GM18861 (cell line): ENCODE data around the gene ABI1.

ENCODE experiments used
- ATAC-seq: cut with Tn5 transposase; IDR thresholded peaks from one replicate; pipeline ENCODE4 v1.9.1; 2021; ENCODE audit not compliant: unreplicated experiment

Gene ABI1

DNA sequence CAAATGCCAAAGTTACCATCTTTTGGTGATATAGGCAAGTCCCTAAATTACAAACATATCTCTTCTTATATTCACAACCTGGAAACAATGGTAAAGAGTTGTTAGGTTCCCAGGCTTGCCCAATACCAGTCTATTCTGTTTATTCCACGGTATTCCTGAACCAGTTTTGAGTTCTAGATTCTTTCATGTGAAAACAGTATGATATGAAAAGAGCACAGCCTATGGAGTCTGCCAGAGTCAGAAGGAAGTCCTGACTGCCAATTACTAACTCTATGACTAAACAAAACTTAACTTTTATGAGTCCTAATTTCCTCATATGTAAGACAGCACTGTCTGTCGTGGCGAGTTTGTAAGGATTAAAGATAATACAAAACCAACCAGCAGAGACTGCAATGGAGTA is 5.6 kb downstream of the ABI1 start:
- no peak for ATAC-seq

DNA sequence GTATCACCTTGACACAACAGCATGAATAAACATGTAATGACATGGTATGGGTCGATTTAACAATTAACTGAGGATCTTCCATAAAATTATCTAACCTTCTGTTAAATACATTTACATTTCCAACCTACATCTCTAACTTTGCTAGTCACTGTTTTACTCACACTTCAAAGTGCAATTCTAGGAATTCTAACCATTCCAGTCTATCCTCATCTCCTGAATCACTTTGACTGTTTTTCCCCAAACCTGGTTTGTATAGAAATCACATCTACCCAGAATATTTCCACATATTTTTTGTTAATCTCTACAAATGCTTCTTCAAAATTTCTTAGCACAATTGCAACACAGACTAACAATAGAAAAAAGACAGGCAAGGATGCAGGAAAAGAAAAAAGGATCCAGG is 6.2 kb downstream of the ABI1 start:
- ATAC-seq: no peak

DNA sequence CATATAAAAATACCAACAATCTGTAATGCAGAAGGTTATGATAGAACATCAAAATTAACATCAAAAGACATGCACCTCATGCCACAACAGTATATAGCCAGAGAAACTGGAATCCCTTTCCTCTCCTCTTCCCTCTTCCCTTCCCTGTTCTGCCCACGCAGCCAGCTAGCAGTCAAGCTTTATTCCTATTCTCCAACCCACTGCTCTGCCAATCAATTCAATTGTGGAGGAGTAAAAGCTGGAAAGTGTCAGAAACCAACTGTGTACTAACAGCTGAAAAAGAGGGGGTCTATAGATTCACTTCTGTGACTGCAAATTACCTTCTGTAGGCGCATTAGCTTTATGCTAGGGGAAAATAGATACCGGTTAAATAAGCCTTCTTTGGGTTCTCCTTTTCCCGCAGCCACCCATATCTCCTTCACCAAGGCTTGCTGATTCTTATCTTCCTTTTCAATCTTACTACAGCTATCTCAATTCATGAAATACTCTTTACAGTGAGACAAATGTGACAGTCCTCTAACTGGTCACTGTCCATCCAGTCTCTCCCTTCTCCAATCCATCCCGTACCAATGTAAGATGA is 16.3 kb downstream of the ABI1 start:
- no peak for ATAC-seq

DNA sequence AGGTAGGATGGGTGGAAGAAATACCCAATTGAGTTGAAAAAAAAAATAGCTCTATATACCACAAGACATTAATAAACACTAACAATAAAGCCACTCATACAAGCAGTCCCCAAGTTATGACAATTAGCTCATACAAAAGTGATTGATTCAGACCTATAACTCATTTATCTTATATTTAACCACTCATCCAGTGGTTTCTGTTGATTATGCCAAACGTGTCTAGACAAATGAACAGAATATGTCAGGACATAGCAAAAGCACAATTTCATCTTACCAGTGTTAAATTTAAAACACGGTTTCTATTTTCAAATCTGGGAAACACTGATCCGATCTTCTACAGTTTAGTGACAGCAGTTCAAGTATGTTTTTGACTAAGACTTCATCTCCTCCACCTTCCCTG is 17.0 kb downstream of the ABI1 start:
- no peak for ATAC-seq

DNA sequence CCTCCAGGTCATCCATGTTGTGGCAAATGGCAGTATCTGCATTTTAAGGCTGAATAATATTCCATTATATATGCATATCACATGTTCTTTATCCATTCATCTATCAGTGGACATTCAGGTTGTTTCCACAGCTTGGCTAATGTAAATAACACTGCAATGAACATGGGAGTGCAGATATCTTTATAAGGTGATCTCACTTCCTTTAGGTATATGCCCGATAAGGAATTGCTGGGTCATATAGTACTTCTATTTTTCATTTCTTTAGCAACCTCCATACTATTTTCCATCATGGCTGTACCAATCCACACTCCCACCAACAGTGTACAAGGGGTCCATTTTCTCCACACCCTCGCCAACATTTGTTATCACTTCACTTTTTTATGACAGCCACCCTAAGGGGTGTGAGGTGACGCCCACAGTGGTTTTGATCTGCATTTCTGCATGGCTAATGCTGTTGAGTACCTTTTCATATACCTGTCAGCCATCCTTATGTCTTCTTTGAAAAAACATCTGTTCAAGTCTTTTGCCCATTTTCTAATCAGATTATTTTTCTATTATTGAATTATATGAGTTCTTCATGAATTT is 18.9 kb downstream of the ABI1 start:
- no peak for ATAC-seq

DNA sequence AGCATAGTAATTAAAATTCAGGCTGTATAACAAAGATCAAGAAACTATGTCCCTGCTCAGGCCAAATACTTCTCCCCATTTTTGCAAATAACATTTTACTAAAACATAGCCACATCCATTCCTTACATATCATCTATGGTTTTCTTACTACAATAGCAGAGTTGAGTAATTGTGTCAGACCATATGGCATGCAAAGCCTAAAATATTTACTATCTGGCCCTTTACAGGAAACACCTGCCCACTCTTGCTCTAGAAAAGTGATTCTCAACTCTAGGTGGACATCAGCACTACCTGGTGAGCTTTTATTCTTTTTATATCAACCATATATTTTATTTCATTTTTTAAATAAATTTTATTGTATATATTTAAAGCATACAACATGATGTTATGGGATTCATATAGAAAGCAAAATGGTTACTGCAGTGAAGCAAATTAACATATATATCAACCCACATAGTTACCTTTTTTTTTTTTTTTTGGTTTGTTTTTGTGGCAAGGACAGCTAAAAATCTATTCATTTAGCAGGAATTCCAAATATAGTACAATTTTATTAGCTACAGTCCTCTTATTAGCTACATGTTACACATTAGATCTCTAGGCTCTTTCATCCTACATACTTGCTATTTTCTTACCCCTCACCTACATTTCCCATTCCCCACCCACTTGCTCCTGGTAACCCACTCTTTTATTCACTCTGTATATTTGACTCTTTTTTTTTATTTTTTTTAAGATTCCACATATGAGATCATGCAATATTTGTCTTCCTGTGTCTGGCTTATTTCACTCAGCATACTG is 19.6 kb downstream of the ABI1 start:
- no peak for ATAC-seq

DNA sequence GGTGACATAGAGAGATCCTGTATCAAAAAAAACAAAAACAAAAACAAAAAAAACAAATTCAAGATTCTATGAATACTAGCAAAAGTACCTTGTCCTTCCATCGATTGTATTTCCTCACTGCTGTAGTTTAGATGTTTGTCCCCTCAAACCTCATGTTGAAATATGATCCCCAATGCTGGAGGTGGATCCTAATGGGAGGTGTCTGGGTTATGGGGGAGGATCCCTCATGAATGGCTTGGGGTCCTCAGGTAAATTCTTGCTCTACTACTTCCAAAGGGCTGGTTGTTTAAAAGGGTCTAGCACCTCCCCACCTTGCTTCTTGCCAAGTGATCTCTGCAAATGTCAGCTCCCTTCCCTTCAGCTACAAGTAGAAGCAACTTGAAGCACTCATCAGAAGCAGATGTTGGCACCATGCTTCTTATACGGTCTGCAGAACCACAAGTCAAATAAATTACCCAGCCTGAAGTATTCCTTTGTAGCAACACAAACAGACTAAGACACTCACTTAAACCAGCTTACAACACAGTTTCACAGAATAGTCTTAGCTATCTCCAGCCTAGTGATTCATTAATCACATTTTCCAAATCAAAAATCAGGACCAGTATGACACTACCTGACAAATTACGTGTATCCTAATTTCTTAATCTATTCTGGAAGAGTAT is 20.7 kb downstream of the ABI1 start:
- no peak for ATAC-seq

DNA sequence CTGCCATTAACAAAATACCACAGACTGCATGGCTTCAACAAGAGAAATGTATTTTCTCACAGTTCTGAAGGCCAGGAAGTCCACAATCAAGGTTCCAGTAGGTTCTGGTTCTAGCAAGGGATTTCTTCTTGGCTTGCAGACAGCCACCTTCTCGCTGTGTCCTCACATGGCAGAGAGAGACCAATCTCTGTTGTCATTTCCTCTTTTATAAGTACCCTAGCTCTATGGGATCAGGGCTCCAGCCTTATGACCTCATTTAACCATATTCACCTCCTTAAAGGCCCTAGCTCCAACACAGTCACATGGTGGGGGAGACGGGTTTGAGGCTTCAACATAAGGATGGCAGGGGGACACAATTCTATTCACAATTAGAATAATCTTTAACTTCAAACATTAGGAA is 23.6 kb downstream of the ABI1 start:
- no peak for ATAC-seq

DNA sequence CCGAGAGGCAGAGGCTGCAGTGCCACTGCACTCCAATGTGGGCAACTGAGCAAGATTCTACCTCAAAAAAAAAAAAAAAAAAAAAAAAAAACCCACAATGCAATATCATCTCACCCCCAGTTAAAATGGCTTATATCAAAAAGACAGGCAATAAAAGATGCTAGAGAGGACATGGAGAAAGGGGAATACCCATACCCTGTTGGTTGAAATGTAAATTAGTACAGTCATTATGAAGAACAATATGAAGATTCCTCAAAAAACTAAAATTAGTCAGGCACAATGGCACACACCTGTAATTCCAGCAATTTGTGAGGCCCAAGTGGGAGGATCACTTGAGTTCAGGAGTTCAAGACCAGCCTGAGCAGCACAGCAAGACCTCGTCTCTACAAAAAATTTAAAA is 25.7 kb downstream of the ABI1 start:
- no peak for ATAC-seq

DNA sequence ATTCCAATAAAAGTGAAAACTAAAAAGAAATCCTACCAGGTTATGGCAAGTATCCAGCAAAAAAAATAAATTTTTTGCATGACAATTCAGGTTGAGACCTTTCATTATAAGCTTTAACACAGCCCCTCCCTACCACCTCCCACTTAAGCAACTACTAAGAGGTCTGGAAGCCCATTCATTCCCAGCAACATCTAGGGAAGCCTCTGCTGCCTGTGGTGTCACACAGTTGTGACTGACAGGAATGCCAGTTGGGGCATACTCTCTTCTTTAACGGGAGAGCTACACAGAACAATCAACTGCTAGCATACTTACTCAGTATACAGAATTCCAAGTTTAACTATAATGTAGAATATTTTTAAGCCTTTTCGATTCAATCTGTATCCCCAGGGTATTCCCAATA is 27.8 kb downstream of the ABI1 start:
- no peak for ATAC-seq

DNA sequence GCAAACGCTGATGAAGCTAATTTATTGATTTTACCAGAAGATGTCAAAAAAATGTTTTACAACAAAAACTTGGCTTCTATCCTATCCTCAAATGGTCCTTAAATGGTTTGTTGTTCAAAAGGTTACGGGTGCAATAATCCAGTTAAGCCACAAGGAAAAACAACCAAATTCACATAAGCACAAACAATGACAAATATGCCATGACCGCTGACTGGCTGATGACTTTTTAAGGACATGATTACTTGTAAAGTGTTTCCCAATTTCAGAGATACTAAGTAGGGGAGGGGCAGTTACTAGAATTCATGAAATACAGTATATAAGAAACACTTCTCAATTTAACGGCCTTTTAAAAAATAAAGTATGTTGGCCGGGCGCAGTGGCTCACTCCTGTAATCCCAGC is 28.8 kb downstream of the ABI1 start:
- no peak for ATAC-seq

DNA sequence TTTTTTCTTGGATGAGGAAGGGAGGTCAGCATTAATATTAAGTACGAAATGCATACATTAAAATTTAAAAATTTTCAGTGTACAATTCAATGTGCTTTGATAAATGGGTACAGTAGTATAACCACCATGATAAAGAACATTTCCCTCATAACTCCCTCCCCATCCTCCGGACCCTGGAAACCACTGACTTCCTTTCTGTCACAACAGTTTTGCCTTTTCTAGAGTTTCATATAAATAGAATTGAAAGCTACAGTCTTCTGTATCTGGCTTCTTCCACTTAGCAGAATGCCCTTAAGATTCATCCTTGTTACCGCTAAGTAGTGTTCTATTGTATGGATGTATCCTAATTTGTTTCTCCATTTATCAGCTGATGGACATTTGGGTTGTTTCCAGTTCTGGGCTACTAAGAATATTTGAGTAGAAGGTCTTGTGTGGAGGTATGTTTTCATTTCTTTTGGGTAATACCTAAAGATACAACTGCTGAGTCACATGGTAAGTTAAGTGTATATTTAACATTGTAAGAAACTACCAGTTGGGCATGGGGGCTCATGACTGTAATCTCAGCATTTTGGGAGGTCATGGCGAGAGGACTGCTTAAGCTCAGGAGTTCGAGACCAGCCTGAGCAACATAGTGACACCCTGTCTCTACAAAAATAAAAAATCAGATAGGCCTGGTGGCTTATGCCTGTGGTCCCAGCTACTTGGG is 30.8 kb downstream of the ABI1 start:
- ATAC-seq: no peak

DNA sequence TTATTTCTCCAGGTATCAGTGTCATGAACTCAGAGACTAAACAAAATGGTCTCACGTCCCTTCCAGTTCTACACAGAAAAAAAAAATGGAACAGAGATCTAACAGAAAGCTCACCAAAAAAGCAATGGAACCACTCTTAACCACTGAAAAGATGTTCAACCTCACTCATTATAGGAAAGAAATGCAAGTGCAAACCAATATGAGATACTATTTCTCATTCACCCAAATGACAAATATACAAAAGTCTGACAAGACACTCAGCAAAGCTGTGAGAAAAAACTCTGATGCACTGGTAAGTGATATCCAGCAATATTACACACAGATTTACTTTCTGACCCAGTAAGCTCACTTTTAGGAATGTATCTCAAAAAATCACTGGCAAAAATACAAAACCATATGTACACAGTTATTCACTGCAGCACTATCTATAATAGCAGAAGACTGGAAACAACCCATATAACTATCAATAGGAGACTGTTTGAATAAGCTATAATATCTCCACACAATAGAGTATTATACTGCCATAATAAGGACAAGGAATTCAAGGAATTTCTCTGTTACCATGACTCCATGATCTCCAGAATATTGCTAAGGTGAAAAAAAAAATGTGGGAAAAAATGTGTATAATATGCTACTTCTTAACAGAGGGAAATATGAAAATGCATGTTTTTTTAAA is 36.6 kb downstream of the ABI1 start:
- ATAC-seq: no peak

DNA sequence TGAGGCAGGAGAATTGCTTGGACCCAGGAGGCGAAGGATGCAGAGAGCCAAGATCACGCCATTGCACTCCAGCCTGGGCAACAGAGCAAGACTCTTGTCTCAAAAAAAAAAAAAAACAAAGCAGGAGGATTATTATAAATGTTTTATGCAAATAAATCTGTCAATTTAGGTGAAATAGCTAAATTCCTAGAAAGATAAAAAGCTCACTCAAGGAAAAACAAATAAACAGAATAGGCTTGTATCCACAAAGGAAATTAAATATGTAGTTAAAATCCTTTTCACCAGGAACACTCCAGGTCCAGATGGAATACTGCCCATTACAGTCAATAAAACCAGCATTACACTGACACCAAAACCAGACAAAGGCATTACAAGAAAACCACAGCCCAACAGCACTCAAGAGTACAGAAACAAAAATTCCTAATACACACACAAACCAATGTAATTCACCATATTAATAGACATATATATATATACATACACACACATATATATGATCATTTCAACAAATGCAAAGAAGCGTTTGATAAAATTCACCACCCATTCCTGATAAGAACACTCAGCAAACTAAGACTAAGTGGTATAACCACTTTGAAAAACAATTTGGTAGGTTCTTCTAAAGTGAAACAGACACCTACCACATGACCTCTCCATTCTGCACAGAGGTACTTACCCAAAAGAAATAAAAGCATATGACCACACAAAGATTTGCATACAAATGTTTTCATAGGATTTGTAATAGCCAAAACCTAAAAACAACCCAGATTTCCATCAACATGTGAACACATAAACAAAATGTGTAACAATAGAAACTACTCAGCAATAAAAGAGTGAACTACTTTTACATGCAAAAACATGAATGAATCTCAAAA is 38.8 kb downstream of the ABI1 start:
- no peak for ATAC-seq

DNA sequence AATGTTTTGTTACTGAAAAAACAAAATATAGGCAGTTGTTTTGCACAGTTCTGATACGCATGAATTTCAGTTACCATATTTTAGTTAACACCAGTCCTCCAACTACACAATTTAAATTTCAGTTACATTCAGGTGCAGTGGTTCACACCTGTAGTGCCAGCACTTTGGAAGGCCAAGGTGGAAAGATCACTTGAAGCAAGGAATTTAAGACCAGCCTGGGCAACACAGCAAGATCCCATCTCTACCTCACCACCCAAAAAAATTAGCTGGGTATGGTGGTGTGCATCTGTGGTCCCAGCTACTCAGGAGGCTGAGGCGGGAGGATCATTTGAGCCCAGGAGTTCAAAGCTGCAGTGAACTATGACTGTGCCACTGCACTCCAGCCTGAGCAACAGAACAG is 45.3 kb downstream of the ABI1 start:
- ATAC-seq: no peak

DNA sequence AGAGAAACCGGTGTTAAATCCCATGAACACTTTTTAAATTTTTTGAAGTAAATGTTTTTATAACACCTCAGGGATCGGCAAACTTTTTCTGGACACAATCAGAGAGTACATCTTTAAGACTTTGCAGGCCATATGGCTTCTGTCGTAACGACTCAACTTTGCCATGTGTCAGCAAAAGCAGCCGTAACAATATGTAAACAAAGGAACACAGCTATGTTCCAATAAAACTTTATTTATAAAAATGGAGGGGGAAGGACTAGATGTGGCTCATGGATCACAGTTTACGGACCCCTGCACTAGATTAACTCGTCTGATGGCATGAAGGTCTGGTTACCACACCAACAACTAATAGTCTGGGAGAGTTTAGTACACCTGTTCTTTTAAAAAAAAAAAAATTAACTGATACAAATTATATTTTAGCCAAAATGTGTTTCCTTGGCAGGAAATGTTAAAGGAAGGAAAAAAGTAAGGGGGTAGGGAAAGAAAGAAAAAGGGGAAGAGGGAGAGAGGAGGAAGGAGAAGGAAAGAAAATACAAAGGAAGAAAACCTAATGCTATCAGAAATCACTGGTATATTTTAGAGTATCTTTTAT is 50.2 kb downstream of the ABI1 start:
- no peak for ATAC-seq

DNA sequence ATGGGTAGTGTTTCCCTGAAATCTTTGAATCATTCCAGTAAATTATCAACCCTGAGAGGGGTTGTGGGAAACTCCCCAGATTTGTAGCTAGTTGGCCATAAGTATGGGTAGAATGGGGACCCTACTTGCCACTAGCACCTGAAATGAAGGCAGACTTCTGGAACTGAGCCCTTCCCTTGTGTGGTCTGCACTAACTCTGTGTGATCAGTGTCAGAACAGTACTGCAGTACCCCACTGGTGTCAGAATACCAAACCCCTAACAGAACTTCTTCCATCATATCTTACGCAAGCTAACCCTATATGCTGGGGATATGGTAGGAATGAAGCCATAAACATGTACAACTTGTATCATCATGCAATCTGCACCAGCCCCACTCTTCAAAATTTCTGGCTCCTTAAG is 50.8 kb downstream of the ABI1 start:
- no peak for ATAC-seq

DNA sequence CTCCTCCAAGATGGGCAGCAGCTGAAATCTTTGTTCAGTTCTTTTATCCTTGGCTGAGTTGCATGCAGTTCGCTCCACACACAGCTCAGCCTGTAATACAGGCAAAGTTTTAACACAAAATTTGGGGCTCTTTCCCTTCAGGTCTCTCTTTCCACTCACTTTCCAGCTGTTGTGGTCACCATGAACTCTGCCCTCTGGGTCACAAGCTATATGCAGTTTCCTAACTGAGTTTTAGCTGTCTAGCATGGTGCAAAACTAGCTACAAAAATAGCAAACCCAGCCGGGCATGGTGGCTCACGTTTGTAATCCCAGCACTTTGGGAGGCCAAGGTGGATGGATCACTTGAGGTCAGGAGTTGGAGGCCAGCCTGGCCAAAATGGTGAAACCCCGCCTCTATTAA is 53.2 kb downstream of the ABI1 start:
- no peak for ATAC-seq

DNA sequence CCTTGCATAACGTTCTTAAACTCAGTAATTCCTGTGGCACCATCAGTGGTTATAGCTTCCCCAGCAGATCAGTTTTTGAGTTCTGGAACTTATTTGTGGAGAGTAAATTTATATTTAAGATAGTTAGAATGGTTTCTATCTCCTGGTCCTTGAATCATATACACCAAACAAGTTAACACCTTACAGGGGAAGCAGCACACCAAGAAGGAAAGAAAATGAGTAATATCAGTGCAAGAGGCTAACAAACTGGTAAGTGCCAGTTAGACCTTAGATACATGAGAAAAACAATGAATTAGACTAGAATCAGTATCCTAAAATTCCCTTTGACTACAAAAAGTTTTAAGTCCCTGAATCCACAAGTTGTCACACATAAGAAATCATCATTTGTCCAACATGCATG is 54.2 kb downstream of the ABI1 start:
- ATAC-seq: no peak
